OCI-LY3 (cell line): ENCODE data around the gene MAGI2.

Source experiments
- H2AFZ ChIP-seq: fragments of 200-600, 300-600 bp; shearing (Covaris generic); 2 replicates; pipeline ENCODE4 v1.6.0; 2014; ENCODE audit warnings: antibody characterized with exemption, low read depth, low read length
- H3K27ac ChIP-seq: fragments of 200-600, 300-600 bp; sonication (generic); 2 replicates; pipeline ENCODE4 v1.5.1; 2014; ENCODE audit warnings: mild to moderate bottlenecking, low read length, moderate library complexity, mixed read lengths
- H3K27me3 ChIP-seq: fragments of 200-600, 300-600 bp; sonication (generic); 2 replicates; pipeline ENCODE4 v1.6.1; 2014; ENCODE audit warnings: low read depth, low read length, mixed read lengths
- H3K36me3 ChIP-seq: fragments of 200-600, 300-600 bp; sonication (generic); replicated peaks from 2 replicates; pipeline ENCODE3; 2014; ENCODE audit warnings: low read depth, low read length, mixed read lengths
- H3K4me1 ChIP-seq: fragments of 300-600, 200-600 bp; sonication (generic); 2 replicates; pipeline ENCODE4 v1.6.1; 2014; ENCODE audit warnings: low read length, mixed read lengths
- H3K4me2 ChIP-seq: fragments of 200-600, 300-600 bp; sonication (generic); 2 replicates; pipeline ENCODE4 v1.6.1; 2014; ENCODE audit warnings: low read length, mixed read lengths
- H3K4me3 ChIP-seq: fragments of 300-600, 200-600 bp; sonication (generic); 2 replicates; pipeline ENCODE4 v1.5.1; 2014; ENCODE audit warnings: antibody characterized with exemption, mild to moderate bottlenecking, low read length, moderate library complexity
- H3K79me2 ChIP-seq: fragments of 300-600, 200-600 bp; shearing (Covaris generic); 2 replicates; pipeline ENCODE4 v1.6.1; 2014; ENCODE audit warnings: mild to moderate bottlenecking, low read length, mixed read lengths
- H3K9ac ChIP-seq: fragments of 300-600, 200-600 bp; shearing (Covaris generic); 2 replicates; pipeline ENCODE4 v1.6.0; 2014; ENCODE audit warnings: mild to moderate bottlenecking, low read length, moderate library complexity
- H3K9me3 ChIP-seq: fragments of 200-600, 300-600 bp; shearing (Covaris generic); 2 replicates; pipeline ENCODE4 v1.6.1; 2014; ENCODE audit warnings: low read length, mixed read lengths; ENCODE audit not compliant: insufficient read depth
- H4K20me1 ChIP-seq: fragments of 200-600, 300-600 bp; sonication (generic); 2 replicates; pipeline ENCODE4 v1.6.1; 2016; ENCODE audit warnings: low read length, mixed read lengths; ENCODE audit not compliant: insufficient read depth
- EZH2phosphoT487 ChIP-seq: fragments of 200-600 bp; shearing (Covaris generic); IDR thresholded peaks from 2 replicates; pipeline ENCODE4 v1.6.1; 2018; ENCODE audit warnings: antibody characterized with exemption, mixed run types, low read depth
- TF ChIP-seq, protein P1 (sequence below): fragments of 200-600, 300-600 bp; sonication (generic); IDR thresholded peaks from 2 replicates; pipeline ENCODE4 v1.5.1; 2014; ENCODE audit warnings: antibody characterized with exemption, low read length, low read depth

MAGI2 gene

DNA sequence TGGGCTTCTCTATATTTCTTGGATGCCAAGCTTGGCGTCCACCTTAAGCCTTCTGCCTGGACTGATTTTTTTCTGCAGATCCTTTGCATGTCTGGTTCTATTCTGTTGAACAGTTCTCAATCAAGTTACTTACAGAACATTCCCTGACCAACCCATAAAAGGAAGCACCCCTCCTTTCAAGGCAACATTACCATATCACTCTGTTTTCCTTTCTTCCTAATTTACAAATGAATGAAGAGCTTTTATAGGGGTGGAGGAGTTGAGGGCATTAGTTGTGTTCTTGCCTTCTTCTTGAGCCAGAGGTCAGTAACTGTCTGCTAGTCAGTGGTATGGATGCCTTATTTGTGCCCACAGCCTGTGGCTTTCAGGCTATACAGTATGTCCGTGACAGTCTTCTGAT, 1293.9 kb downstream of the MAGI2 start:
- no peak overlapping the region for H3K4me3 ChIP-seq

GRCh38 chr7:78153285-78153684, 1300.2 kb downstream of the MAGI2 start:
- TF ChIP-seq, protein P1, sequence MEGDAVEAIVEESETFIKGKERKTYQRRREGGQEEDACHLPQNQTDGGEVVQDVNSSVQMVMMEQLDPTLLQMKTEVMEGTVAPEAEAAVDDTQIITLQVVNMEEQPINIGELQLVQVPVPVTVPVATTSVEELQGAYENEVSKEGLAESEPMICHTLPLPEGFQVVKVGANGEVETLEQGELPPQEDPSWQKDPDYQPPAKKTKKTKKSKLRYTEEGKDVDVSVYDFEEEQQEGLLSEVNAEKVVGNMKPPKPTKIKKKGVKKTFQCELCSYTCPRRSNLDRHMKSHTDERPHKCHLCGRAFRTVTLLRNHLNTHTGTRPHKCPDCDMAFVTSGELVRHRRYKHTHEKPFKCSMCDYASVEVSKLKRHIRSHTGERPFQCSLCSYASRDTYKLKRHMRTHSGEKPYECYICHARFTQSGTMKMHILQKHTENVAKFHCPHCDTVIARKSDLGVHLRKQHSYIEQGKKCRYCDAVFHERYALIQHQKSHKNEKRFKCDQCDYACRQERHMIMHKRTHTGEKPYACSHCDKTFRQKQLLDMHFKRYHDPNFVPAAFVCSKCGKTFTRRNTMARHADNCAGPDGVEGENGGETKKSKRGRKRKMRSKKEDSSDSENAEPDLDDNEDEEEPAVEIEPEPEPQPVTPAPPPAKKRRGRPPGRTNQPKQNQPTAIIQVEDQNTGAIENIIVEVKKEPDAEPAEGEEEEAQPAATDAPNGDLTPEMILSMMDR: no peak
- H3K4me2 ChIP-seq: no peak overlapping the region

More for the DNA sequence above, 1293.9 kb downstream of the MAGI2 start:
- no peak overlapping the region for H3K4me2 ChIP-seq
- H3K27me3 ChIP-seq: no peaks in the 10 kb centered on the region
- no peak overlapping the region for H2AFZ ChIP-seq
- H3K4me1 ChIP-seq: no peaks in the 10 kb centered on the region
- H3K9ac ChIP-seq: no peak overlapping the region
- TF ChIP-seq, protein P1: no peak
- no peak for TF ChIP-seq EZH2phosphoT487
- H3K27ac ChIP-seq: no peak overlapping the region
- H4K20me1 ChIP-seq: no peaks in the 10 kb centered on the region
- H3K9me3 ChIP-seq: no peaks in the 10 kb centered on the region
- H3K79me2 ChIP-seq: no peaks in the 10 kb centered on the region
- no peaks in the 10 kb centered on the region for H3K36me3 ChIP-seq

DNA sequence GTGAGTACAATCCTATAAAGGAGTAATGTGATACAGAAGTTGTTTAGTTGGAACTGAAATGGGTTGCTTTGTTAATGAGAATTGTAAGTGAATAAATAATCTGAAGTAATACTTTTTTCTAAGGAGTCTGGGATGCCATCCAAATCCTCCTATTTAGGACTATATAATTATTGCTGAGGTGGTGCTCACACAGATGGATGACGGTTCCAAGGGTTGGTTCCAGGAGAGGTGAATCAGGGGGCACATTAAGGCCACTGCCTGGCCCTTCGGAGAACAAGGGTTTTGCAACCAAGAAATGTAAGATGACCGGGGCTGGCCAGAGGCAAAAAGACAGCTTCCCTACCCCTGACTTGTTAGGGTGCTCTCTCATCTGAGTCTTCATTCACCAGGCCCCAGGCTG, 1302.2 kb downstream of the MAGI2 start:
- Histone ChIP-seq H4K20me1 (no peaks in the 10 kb centered on the region), H3K4me1 (no peaks in the 10 kb centered on the region), H3K4me3 (no peak overlapping the region), H3K27ac (no peak overlapping the region), H3K27me3 (no peaks in the 10 kb centered on the region), H3K9me3 (no peaks in the 10 kb centered on the region), H3K9ac (no peak overlapping the region), H2AFZ (no peak overlapping the region), H3K4me2 (no peak overlapping the region), H3K79me2 (no peaks in the 10 kb centered on the region), H3K36me3 (no peaks in the 10 kb centered on the region)
- TF ChIP-seq EZH2phosphoT487: no peak
- TF ChIP-seq, protein P1: no peak

More at GRCh38 chr7:78153285-78153684, 1300.2 kb downstream of the MAGI2 start:
- no peaks in the 10 kb centered on the region for H3K9me3 ChIP-seq
- no peak overlapping the region for H2AFZ ChIP-seq
- H3K36me3 ChIP-seq: no peaks in the 10 kb centered on the region
- H3K79me2 ChIP-seq: no peaks in the 10 kb centered on the region
- H3K27ac ChIP-seq: no peak overlapping the region
- no peak overlapping the region for H3K4me3 ChIP-seq
- no peaks in the 10 kb centered on the region for H3K27me3 ChIP-seq
- H4K20me1 ChIP-seq: no peaks in the 10 kb centered on the region
- H3K4me1 ChIP-seq: no peaks in the 10 kb centered on the region
- H3K9ac ChIP-seq: no peak overlapping the region

DNA sequence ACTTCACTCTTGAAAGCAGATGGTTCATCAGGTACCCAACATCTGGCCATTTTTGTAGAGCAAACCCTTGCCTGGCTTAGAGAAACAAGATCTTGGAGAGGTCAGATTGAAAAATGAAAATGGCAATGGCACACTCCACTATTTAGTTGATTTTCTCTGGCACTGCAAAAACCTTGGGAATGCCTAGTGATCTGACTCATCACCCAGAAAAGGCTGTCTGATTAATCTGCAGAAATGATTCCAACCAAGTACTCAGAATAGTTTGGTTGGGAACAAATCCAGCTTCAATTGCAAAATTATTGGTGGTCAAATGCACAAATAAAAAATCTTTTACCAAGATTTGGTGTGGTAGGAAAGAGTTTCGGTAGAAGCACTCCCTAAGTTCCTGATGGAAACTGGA, 1303.7 kb downstream of the MAGI2 start:
- Histone ChIP-seq H3K9ac (no peak overlapping the region), H3K4me1 (no peaks in the 10 kb centered on the region), H3K36me3 (no peaks in the 10 kb centered on the region), H3K79me2 (no peaks in the 10 kb centered on the region), H2AFZ (no peak overlapping the region), H3K9me3 (no peaks in the 10 kb centered on the region), H3K4me2 (no peak overlapping the region), H3K27ac (no peak overlapping the region), H4K20me1 (no peaks in the 10 kb centered on the region), H3K27me3 (no peaks in the 10 kb centered on the region), H3K4me3 (no peak overlapping the region)
- no peak for TF ChIP-seq EZH2phosphoT487
- TF ChIP-seq, protein P1: no peak
